Suprapubic skin (tissue), 4 donors: ENCODE data around the gene CNGA1. TPM values are rescaled to one million over a fixed set of nuclear protein-coding genes. Genes with fewer than 3 reads are reported as not detected.

Experiments used
- DNase-seq, 2 donors: peaks; one replicate each; pipeline ENCODE4 v3.0.0-alpha.2; 2019; ENCODE audit warnings: low spot score in 2 of 2
- H3K27ac ChIP-seq: fragments of 200-600 bp; sonication (generic); one replicate; pipeline ENCODE4 v1.5.1; 2019
- H3K27me3 ChIP-seq: fragments of 200-600 bp; sonication (generic); one replicate; pipeline ENCODE4 v1.5.1; 2019
- H3K36me3 ChIP-seq: fragments of 200-600 bp; sonication (generic); one replicate; pipeline ENCODE4 v1.5.1; 2019
- H3K4me1 ChIP-seq: fragments of 200-600 bp; sonication (generic); one replicate; pipeline ENCODE4 v1.5.1; 2019
- H3K4me3 ChIP-seq: fragments of 200-600 bp; sonication (generic); one replicate; pipeline ENCODE4 v1.5.1; 2019; ENCODE audit warnings: mild to moderate bottlenecking
- H3K9me3 ChIP-seq: fragments of 200-600 bp; sonication (generic); one replicate; pipeline ENCODE4 v1.5.1; 2019
- EP300 ChIP-seq: sonication (generic); formaldehyde crosslinking; IDR thresholded peaks from one replicate; pipeline ENCODE4 v1.6.1; 2017; ENCODE audit warnings: antibody characterized with exemption
- POLR2A ChIP-seq, 2 donors: fragments of 450-650 bp; IDR thresholded peaks; one replicate each; pipeline ENCODE4 v1.6.1; 2017; ENCODE audit warnings: antibody characterized with exemption in 2 of 2, mild to moderate bottlenecking in 2 of 2, moderate library complexity in 2 of 2
- POLR2AphosphoS5 ChIP-seq, 3 donors: sonication (generic); formaldehyde crosslinking; IDR thresholded peaks; one replicate each; pipeline ENCODE4 v1.6.1; 2017; ENCODE audit warnings: antibody characterized with exemption in 3 of 3
- WGBS: methylation state at CpG from one replicate; pipeline ENCODE4 v1.1.5; 2018; 5-methylcytosine and 5-hydroxymethylcytosine counted together
- total RNA-seq, 4 donors: library from RNA; depleted of rRNA; stranded (reverse); fragments of >200 nt; gene quantifications; one replicate each; pipeline ENCODE4 v1.1.0, GENCODE V29; 2016
- TF ChIP-seq, protein P1 (sequence below), 2 donors: fragments of 200-600 bp in 1 of 2; fragments of 450-650 bp in 1 of 2; sonication (generic) in 1 of 2; IDR thresholded peaks; one replicate each; pipeline ENCODE4 v1.5.1; 2016 to 2019; ENCODE audit warnings: antibody characterized with exemption in 2 of 2, mild to moderate bottlenecking in 1 of 2, moderate library complexity in 1 of 2

The CNGA1 gene
- total RNA-seq, 4 donors from 2014 or later, result 1.7 to 12.5 (median 5.5) TPM

DNA sequence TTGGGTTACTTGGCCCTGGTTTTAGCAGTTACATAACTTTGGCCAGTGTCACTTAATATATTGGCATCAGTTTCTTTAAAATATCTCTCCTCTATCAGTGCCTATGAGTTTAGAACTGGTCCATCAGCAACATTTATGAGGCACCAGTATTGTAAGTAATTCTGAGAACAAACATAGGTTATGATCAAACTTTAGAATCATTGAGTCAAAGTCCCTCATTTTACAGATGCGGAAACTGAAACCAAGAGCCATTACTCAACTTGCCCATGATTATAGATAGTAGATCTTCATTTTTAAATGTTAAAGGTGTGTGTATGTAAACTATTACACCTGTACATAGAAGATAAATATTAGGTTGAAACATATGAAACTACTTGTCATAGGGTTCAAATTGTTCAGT is 4.6 kb upstream of the CNGA1 start:
- Histone ChIP-seq H3K4me1 (peaks cover 17% of the 10 kb centered on the region), H3K4me3 (no peak overlapping the region), H3K36me3 (no peaks in the 10 kb centered on the region), H3K27me3 (no peaks in the 10 kb centered on the region), H3K27ac (no peak overlapping the region), H3K9me3 (no peaks in the 10 kb centered on the region)
- DNase-seq, result no peak
- TF ChIP-seq POLR2A (IDR thresholded peaks at IDR 0.05), result no peak
- no peak for TF ChIP-seq EP300
- TF ChIP-seq, protein P1, sequence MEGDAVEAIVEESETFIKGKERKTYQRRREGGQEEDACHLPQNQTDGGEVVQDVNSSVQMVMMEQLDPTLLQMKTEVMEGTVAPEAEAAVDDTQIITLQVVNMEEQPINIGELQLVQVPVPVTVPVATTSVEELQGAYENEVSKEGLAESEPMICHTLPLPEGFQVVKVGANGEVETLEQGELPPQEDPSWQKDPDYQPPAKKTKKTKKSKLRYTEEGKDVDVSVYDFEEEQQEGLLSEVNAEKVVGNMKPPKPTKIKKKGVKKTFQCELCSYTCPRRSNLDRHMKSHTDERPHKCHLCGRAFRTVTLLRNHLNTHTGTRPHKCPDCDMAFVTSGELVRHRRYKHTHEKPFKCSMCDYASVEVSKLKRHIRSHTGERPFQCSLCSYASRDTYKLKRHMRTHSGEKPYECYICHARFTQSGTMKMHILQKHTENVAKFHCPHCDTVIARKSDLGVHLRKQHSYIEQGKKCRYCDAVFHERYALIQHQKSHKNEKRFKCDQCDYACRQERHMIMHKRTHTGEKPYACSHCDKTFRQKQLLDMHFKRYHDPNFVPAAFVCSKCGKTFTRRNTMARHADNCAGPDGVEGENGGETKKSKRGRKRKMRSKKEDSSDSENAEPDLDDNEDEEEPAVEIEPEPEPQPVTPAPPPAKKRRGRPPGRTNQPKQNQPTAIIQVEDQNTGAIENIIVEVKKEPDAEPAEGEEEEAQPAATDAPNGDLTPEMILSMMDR (IDR thresholded peaks at IDR 0.05), result no peak
- no peak for TF ChIP-seq POLR2AphosphoS5 (IDR thresholded peaks at IDR 0.05)
- 91% methylated on average over 1 of the region's 1 CpG for WGBS

DNA sequence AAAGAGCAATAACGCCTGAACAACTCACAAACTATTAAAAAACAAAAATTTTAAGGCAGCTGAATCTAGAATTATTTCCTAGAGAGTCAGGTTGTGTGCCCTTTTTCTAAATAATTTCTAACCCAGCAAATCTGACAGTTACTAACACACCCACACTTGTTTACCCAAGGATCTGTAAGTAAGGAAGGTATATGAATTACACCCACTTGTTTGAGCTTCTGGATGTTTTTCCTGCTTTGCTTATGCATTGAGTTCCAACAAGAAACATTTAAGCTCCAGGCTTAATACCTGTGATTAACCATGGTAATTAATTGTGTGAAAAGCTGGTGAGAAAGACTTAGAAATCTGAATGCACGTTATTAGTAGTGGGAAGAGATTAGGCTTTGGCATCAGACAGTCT is 1.6 kb upstream of the CNGA1 start:
- no peak for DNase-seq
- Histone ChIP-seq H3K4me1 (peaks cover 23% of the 10 kb centered on the region), H3K9me3 (no peaks in the 10 kb centered on the region), H3K27ac (peak overlapping the region; percentile 94), H3K36me3 (no peaks in the 10 kb centered on the region), H3K4me3 (peak overlapping the region; percentile 75), H3K27me3 (no peaks in the 10 kb centered on the region)
- 59% methylated on average over 2 of the region's 2 CpGs for WGBS
- no peak for TF ChIP-seq EP300
- no peak for TF ChIP-seq POLR2A (IDR thresholded peaks at IDR 0.05)
- TF ChIP-seq, protein P1 (IDR thresholded peaks at IDR 0.05), result no peak
- TF ChIP-seq POLR2AphosphoS5 (IDR thresholded peaks at IDR 0.05), result no peak

DNA sequence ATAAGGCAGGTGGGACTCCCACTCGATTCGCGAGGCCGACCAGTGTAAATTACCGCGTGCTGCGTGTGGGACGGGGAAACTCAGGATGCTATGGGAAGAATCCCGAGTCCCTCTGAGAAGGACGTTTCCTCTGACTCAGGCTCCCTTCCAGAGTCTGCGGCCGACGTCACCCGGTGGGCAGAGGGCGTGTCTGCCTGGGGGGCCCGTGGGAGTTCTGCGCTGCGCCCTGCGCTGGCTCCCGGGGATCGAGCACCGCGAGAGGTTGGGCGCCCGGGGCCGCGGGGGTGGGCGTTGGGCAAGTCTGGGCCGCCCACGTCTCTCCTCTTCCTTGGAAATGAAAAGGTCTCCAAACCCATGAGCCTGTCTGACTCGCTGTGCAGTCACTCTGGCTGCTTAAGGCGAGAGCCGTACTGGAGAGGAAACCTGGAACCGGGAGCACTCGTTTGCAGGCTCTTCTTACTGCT is 659 bp upstream of the CNGA1 start:
- Histone ChIP-seq H3K9me3 (no peaks in the 10 kb centered on the region), H3K27ac (peak overlapping the region; percentile 94), H3K4me1 (peaks cover 23% of the 10 kb centered on the region), H3K36me3 (no peaks in the 10 kb centered on the region), H3K27me3 (no peaks in the 10 kb centered on the region), H3K4me3 (peak overlapping the region; percentile 75)
- TF ChIP-seq POLR2AphosphoS5 (IDR thresholded peaks at IDR 0.05), result no peak
- peak in 1 of 2 donors; percentile 6 for TF ChIP-seq POLR2A (IDR thresholded peaks at IDR 0.05)
- TF ChIP-seq, protein P1 (IDR thresholded peaks at IDR 0.05), result no peak
- no peak for TF ChIP-seq EP300
- 5% methylated on average over 6 of the region's 35 CpGs for WGBS
- DNase-seq, result peak; percentile 75 to 77

DNA sequence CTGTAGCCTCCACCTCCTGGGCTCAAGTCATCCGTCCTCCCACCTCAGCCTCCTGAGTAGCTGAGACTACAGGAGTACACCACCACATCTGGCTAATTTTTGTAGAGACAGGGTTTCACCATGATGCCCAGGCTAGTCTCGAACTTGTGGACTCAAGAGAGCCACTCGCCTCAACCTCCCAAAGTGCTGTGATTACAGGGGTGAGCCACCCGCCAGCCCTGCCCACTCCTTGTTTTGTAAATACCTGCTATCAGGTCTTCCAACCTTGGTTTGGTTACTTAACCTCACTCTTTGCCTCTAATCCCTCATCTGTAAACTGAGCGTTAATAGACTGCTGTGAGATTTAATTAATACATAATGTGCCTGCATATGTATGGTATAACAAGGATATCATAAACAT is 803 bp downstream of the CNGA1 start:
- TF ChIP-seq, protein P1 (IDR thresholded peaks at IDR 0.05), result no peak
- TF ChIP-seq POLR2AphosphoS5 (IDR thresholded peaks at IDR 0.05) (no peak), POLR2A (IDR thresholded peaks at IDR 0.05) (no peak), EP300 (no peak)
- 81% methylated on average over 5 of the region's 5 CpGs for WGBS
- peak overlapping the region; percentile 75 for H3K4me3 ChIP-seq
- peak overlapping the region; percentile 94 for H3K27ac ChIP-seq
- no peak for DNase-seq
- H3K36me3 ChIP-seq, result no peaks in the 10 kb centered on the region
- no peaks in the 10 kb centered on the region for H3K9me3 ChIP-seq
- no peaks in the 10 kb centered on the region for H3K27me3 ChIP-seq
- peaks cover 23% of the 10 kb centered on the region for H3K4me1 ChIP-seq

DNA sequence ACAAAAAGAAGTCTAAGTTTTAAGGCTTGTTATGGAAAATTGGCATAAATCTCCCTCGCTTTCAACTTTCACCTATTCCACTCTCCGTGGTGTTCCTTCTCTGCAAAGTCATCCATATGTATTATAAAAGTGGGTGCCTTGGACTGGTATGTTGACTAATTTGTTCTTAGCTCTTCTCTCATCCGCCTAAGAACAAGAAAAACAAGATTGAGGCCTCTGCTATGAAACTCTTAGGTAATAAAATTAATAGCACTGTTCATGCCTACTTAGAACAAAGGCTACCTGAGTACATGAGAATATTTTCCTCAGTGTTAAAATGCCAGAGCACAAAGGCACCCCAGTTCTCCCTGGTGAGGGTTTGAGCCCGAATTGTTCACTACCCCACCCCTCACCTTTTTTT is 1.3 kb downstream of the CNGA1 start:
- DNase-seq, result no peak
- Histone ChIP-seq H3K27ac (peak overlapping the region; percentile 94), H3K36me3 (no peaks in the 10 kb centered on the region), H3K27me3 (no peaks in the 10 kb centered on the region), H3K4me1 (peaks cover 23% of the 10 kb centered on the region), H3K4me3 (no peak overlapping the region), H3K9me3 (no peaks in the 10 kb centered on the region)
- 66% methylated on average over 4 of the region's 4 CpGs for WGBS
- TF ChIP-seq, protein P1 (IDR thresholded peaks at IDR 0.05), result no peak
- no peak for TF ChIP-seq POLR2AphosphoS5 (IDR thresholded peaks at IDR 0.05)
- TF ChIP-seq POLR2A (IDR thresholded peaks at IDR 0.05), result no peak
- no peak for TF ChIP-seq EP300
